HepG2 (cell line): Measurements from ENCODE around the gene CALML6. TPM values are rescaled to one million over a fixed set of nuclear protein-coding genes. Genes with fewer than 3 reads are reported as not detected.

Experiments used
- CAMTA2 ChIP-seq: sonication (generic); formaldehyde crosslinking; IDR thresholded peaks from 2 replicates; pipeline ENCODE4 v1.4.0; 2020; ENCODE audit warnings: mild to moderate bottlenecking, missing genetic modification reagents, borderline replicate concordance
- CHD2 ChIP-seq: IDR thresholded peaks from 2 replicates; pipeline ENCODE4 v1.6.1; 2011; ENCODE audit warnings: low read depth, low read length, improper control_type of control experiment
- FOXC1 ChIP-seq: sonication (generic); formaldehyde crosslinking; IDR thresholded peaks from 2 replicates; pipeline ENCODE4 v1.8.0; 2022; ENCODE audit warnings: mild to moderate bottlenecking, missing genetic modification reagents, borderline replicate concordance
- GATA4 ChIP-seq: sonication (generic); IDR thresholded peaks from 2 replicates; pipeline ENCODE4 v1.6.1; 2016; ENCODE audit warnings: antibody characterized with exemption, low read depth, borderline replicate concordance
- HMG20A ChIP-seq: IDR thresholded peaks from 2 replicates; pipeline ENCODE4 v1.6.1; 2016; ENCODE audit warnings: borderline replicate concordance
- HMGXB4 ChIP-seq, 2 experiments: sonication (generic) in 1 of 2; formaldehyde crosslinking in 1 of 2; IDR thresholded peaks; 2 replicates each; pipeline versions ENCODE4 v1.4.0 to v1.6.1; 2018 to 2020; ENCODE audit warnings: missing genetic modification reagents in 2 of 2, borderline replicate concordance in 1 of 2, low read depth in 1 of 2, mild to moderate bottlenecking in 1 of 2, missing biosample characterization in 1 of 2
- MBNL3 ChIP-seq: fragments of 250-450 bp; sonication (Bioruptor Pico); conservative IDR thresholded peaks from 2 replicates; pipeline ENCODE4 v1.8.0; 2022; ENCODE audit warnings: mild to moderate bottlenecking, inconsistent platforms
- RBAK ChIP-seq: sonication (generic); formaldehyde crosslinking; IDR thresholded peaks from 2 replicates; pipeline ENCODE4 v1.5.1; 2020; ENCODE audit warnings: mild to moderate bottlenecking, missing genetic modification reagents
- RFX5 ChIP-seq: IDR thresholded peaks from 2 replicates; pipeline ENCODE4 v1.6.1; 2011; ENCODE audit warnings: low read depth, low read length, improper control_type of control experiment
- ZNF543 ChIP-seq: sonication (generic); formaldehyde crosslinking; IDR thresholded peaks from 2 replicates; pipeline ENCODE4 v1.4.0; 2020; ENCODE audit warnings: mild to moderate bottlenecking, missing genetic modification reagents
- ZNF672 ChIP-seq: sonication (generic); formaldehyde crosslinking; IDR thresholded peaks from 2 replicates; pipeline ENCODE4 v1.8.1; 2022; ENCODE audit warnings: missing genetic modification reagents
- polyA plus RNA-seq, 8 experiments: library from polyadenylated mRNA; depleted of rRNA in 3 of 8; stranded (reverse) in 7 of 8; unstranded in 1 of 8; fragments of >200 nt; fragmentation: Illumina TruSeq in 4 of 8; extraction: Trizol in 4 of 8; gene quantifications; 2 replicates each; pipeline versions ENCODE4 v1.2.1 to v1.2.3, GENCODE V29; 2011 to 2016; ENCODE audit warnings: low read depth in 4 of 8, missing spikeins in 1 of 8, mixed read lengths in 1 of 8; ENCODE audit not compliant: insufficient read depth in 1 of 8
- total RNA-seq, 5 experiments: library from RNA; depleted of rRNA; stranded (reverse); fragments of >200 nt; fragmentation: Illumina TruSeq; extraction: Trizol; gene quantifications; 2 replicates each; pipeline ENCODE4 v1.2.3, GENCODE V29; 2016; ENCODE audit warnings: low read depth in 1 of 5
- TF ChIP-seq, protein P1 (sequence below): sonication (generic); formaldehyde crosslinking; IDR thresholded peaks from one replicate; pipeline ENCODE4 v1.5.1; 2020; ENCODE audit warnings: mild to moderate bottlenecking, missing genetic modification reagents; ENCODE audit errors: not compliant biosample characterization
- TF ChIP-seq, protein P2 (sequence below): sonication (generic); formaldehyde crosslinking; conservative IDR thresholded peaks from 2 replicates; pipeline ENCODE4 v1.5.0; 2020; ENCODE audit warnings: missing genetic modification reagents
- TF ChIP-seq, protein P3 (sequence below): IDR thresholded peaks from 2 replicates; pipeline ENCODE4 v1.6.1; 2016

Gene CALML6
- total and polyA plus RNA-seq, 2 of the 13 experiments (the other 11 are each of a cell fraction or from before 2014, with no cell fraction given): 0.11 to 0.12 TPM

- TF ChIP-seq, protein P1, sequence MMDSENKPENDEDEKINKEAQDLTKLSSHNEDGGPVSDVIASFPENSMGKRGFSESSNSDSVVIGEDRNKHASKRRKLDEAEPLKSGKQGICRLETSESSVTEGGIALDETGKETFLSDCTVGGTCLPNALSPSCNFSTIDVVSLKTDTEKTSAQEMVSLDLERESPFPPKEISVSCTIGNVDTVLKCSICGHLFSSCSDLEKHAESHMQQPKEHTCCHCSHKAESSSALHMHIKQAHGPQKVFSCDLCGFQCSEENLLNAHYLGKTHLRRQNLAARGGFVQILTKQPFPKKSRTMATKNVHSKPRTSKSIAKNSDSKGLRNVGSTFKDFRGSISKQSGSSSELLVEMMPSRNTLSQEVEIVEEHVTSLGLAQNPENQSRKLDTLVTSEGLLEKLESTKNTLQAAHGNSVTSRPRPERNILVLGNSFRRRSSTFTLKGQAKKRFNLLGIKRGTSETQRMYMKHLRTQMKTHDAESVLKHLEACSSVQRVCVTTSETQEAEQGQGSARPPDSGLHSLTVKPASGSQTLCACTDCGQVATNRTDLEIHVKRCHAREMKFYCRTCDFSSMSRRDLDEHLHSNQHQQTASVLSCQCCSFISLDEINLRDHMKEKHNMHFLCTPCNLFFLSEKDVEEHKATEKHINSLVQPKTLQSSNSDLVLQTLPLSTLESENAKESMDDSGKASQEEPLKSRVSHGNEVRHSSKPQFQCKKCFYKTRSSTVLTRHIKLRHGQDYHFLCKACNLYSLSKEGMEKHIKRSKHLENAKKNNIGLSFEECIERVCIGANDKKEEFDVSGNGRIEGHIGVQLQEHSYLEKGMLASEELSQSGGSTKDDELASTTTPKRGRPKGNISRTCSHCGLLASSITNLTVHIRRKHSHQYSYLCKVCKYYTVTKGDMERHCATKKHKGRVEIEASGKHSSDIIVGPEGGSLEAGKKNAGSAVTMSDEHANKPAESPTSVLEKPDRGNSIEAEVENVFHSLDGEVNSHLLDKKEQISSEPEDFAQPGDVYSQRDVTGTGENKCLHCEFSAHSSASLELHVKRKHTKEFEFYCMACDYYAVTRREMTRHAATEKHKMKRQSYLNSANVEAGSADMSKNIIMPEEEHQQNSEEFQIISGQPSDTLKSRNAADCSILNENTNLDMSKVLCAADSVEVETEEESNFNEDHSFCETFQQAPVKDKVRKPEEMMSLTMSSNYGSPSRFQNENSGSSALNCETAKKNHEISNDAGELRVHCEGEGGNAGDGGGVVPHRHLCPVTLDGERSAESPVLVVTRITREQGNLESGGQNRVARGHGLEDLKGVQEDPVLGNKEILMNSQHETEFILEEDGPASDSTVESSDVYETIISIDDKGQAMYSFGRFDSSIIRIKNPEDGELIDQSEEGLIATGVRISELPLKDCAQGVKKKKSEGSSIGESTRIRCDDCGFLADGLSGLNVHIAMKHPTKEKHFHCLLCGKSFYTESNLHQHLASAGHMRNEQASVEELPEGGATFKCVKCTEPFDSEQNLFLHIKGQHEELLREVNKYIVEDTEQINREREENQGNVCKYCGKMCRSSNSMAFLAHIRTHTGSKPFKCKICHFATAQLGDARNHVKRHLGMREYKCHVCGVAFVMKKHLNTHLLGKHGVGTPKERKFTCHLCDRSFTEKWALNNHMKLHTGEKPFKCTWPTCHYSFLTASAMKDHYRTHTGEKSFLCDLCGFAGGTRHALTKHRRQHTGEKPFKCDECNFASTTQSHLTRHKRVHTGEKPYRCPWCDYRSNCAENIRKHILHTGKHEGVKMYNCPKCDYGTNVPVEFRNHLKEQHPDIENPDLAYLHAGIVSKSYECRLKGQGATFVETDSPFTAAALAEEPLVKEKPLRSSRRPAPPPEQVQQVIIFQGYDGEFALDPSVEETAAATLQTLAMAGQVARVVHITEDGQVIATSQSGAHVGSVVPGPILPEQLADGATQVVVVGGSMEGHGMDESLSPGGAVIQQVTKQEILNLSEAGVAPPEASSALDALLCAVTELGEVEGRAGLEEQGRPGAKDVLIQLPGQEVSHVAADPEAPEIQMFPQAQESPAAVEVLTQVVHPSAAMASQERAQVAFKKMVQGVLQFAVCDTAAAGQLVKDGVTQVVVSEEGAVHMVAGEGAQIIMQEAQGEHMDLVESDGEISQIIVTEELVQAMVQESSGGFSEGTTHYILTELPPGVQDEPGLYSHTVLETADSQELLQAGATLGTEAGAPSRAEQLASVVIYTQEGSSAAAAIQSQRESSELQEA (CRISPR knock-in tag): no peak
- no peak for TF ChIP-seq ZNF672
- no peak for TF ChIP-seq RBAK (CRISPR knock-in tag)
- TF ChIP-seq CHD2: no peak
- no peak for TF ChIP-seq MBNL3 (CRISPR knock-in tag)
- 0 out of 2 replicates have a peak, but pooled peaks have one; percentile 35 for TF ChIP-seq CAMTA2 (CRISPR knock-in tag)
- TF ChIP-seq FOXC1 (CRISPR knock-in tag): 0 out of 2 replicates have a peak, but pooled peaks have one; percentile 49
- 0 out of 2 replicates have a peak, but pooled peaks have one; percentile 42 for TF ChIP-seq GATA4
- no peak for TF ChIP-seq RFX5
- TF ChIP-seq, protein P2, sequence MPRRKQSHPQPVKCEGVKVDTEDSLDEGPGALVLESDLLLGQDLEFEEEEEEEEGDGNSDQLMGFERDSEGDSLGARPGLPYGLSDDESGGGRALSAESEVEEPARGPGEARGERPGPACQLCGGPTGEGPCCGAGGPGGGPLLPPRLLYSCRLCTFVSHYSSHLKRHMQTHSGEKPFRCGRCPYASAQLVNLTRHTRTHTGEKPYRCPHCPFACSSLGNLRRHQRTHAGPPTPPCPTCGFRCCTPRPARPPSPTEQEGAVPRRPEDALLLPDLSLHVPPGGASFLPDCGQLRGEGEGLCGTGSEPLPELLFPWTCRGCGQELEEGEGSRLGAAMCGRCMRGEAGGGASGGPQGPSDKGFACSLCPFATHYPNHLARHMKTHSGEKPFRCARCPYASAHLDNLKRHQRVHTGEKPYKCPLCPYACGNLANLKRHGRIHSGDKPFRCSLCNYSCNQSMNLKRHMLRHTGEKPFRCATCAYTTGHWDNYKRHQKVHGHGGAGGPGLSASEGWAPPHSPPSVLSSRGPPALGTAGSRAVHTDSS (CRISPR knock-in tag): no peak
- no peak for TF ChIP-seq ZNF543 (CRISPR knock-in tag)
- TF ChIP-seq, protein P3, sequence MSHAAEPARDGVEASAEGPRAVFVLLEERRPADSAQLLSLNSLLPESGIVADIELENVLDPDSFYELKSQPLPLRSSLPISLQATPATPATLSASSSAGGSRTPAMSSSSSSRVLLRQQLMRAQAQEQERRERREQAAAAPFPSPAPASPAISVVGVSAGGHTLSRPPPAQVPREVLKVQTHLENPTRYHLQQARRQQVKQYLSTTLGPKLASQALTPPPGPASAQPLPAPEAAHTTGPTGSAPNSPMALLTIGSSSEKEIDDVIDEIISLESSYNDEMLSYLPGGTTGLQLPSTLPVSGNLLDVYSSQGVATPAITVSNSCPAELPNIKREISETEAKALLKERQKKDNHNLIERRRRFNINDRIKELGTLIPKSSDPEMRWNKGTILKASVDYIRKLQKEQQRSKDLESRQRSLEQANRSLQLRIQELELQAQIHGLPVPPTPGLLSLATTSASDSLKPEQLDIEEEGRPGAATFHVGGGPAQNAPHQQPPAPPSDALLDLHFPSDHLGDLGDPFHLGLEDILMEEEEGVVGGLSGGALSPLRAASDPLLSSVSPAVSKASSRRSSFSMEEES (CRISPR knock-in tag): 0 out of 2 replicates have a peak, but pooled peaks have one; percentile 39
- TF ChIP-seq HMGXB4 (CRISPR knock-in tag; IDR thresholded peaks at IDR 0.05; ENCODE audit: borderline replicate concordance in 1 of 2, low read depth in 1 of 2): no peak
- TF ChIP-seq HMG20A (CRISPR knock-in tag): no peak
These were observed 4.4 kb downstream of the CALML6 start (continued) for GRCh38 chr1:1919304-1920056.
